Psoas muscle (tissue), 8 donors: ENCODE data around the gene IL21R. TPM values are rescaled to one million over a fixed set of nuclear protein-coding genes. Genes with fewer than 3 reads are reported as not detected.

Source experiments
- ATAC-seq, 4 donors: fragments of 200-7000 bp; cut with Tn5 transposase; one replicate each; pipeline ENCODE4 v1.9.1; 2020; ENCODE audit warnings: moderate library complexity in 3 of 4, mild to moderate bottlenecking in 2 of 4
- DNase-seq, 2 donors: peaks; one replicate each; pipeline ENCODE4 v3.0.0-alpha.2; 2020
- H3K27ac ChIP-seq: fragments of 200-600 bp; one replicate; pipeline ENCODE4 v1.8.0; 2022
- H3K27me3 ChIP-seq, 3 donors: fragments of 200-600 bp in 1 of 3; one replicate each; pipeline versions ENCODE4 v1.6.1 to v1.8.0; 2013 to 2022; ENCODE audit warnings: low read length in 2 of 3, mild to moderate bottlenecking in 2 of 3, moderate library complexity in 1 of 3; ENCODE audit not compliant: insufficient read depth in 3 of 3
- H3K36me3 ChIP-seq, 2 donors: fragments of 200-600 bp in 1 of 2; one replicate each; pipeline versions ENCODE4 v1.6.1 to v1.8.0; 2013 to 2022; ENCODE audit warnings: low read depth in 1 of 2, mild to moderate bottlenecking in 1 of 2, moderate library complexity in 1 of 2; ENCODE audit not compliant: insufficient read depth in 1 of 2
- H3K4me1 ChIP-seq: fragments of 200-600 bp; one replicate; pipeline ENCODE4 v1.8.0; 2022
- H3K4me3 ChIP-seq: fragments of 200-600 bp; one replicate; pipeline ENCODE4 v1.8.0; 2022; ENCODE audit warnings: mild to moderate bottlenecking
- H3K9me3 ChIP-seq: fragments of 200-600 bp; one replicate; pipeline ENCODE4 v1.8.0; 2022
- whole genome bisulfite sequencing, 3 donors: extraction: QIAGEN DNeasy Blood & Tissue Kit; methylation state at CpG; one replicate each; pipeline versions ENCODE4 v1.1.6 to v1.1.7; 2013; 5-methylcytosine and 5-hydroxymethylcytosine counted together
- intact Hi-C, 2 donors: fragments of 100-400 bp; cut with DNase I; formaldehyde crosslinking; loops; one replicate each; pipeline versions ENCODE4 v1.11.0 to v1.14.2; 2022
- long read RNA-seq, 2 donors: library from polyadenylated mRNA; unstranded; transcript quantifications; one replicate each; pipeline ENCODE4 v2.0.0, GENCODE V29; 2021
- polyA plus RNA-seq, 3 donors: library from polyadenylated mRNA; stranded (reverse); fragments of 200-250 nt; gene quantifications; one replicate each; pipeline ENCODE4 v1.2.3, GENCODE V29; 2013
- total RNA-seq, 4 donors: library from RNA; stranded (reverse); fragmentation: NEBNext Ultra II Directional in 2 of 4; extraction: Animal tissue kit (Norgen Biotek cat#: 25700) in 2 of 4; gene quantifications; one replicate each; pipeline versions ENCODE4 v1.2.1 to v1.2.4, GENCODE V29; 2021 to 2023
- TF ChIP-seq, protein P1 (sequence below): fragments of 200-600 bp; IDR thresholded peaks from one replicate; pipeline ENCODE4 v1.8.0; 2022; ENCODE audit warnings: antibody characterized with exemption
- donor health status: healthy with polysubstance abuse.
- donor health status: DM: no; HTN: no; CAD: no; lungs with moderate emphysema.
- donor health status: Bipolar disorder and iron deficiency.
- donor health status: healthy.
- donor health status: DM: yes; HTN: yes; CAD: no.
- donor health status: DM: no; HTN: no; CAD: no.
- donor health status: DM: no; HTN: no; CAD: no.
- donor health status: DM: yes; HTN: yes; CAD: no.

IL21R gene
- total RNA-seq: under 1 TPM in 3 of 4 donors, not detected in 1; 0.08 to 0.15 (median 0.12) TPM
- polyA plus RNA-seq: under 1 TPM in 2 of 3 donors, not detected in 1; 0.01 to 0.05 TPM
- long read RNA-seq, donor 1: 0 reads
- long read RNA-seq, donor 2: 0 reads

GRCh38 chr16:27401768-27402568, at the start of gene IL21R:
IL21R (plus strand) TSS chr16:27402174; CDS start chr16:27430072, 27,898 bp downstream.
- intact Hi-C loops: no loop called here
- H3K4me1 ChIP-seq: no peaks in the 10 kb centered on the region
- peak within 1 kb of the TSS; percentile 22 for H3K4me3 ChIP-seq
- no peaks in the 10 kb centered on the region for H3K36me3 ChIP-seq
- H3K27ac ChIP-seq: no peak within 1 kb of the TSS
- 9 to 10% (median 9%) methylated on average over 17 to 23 of the region's 23 CpGs for WGBS, 3 donors
- TF ChIP-seq, protein P1, sequence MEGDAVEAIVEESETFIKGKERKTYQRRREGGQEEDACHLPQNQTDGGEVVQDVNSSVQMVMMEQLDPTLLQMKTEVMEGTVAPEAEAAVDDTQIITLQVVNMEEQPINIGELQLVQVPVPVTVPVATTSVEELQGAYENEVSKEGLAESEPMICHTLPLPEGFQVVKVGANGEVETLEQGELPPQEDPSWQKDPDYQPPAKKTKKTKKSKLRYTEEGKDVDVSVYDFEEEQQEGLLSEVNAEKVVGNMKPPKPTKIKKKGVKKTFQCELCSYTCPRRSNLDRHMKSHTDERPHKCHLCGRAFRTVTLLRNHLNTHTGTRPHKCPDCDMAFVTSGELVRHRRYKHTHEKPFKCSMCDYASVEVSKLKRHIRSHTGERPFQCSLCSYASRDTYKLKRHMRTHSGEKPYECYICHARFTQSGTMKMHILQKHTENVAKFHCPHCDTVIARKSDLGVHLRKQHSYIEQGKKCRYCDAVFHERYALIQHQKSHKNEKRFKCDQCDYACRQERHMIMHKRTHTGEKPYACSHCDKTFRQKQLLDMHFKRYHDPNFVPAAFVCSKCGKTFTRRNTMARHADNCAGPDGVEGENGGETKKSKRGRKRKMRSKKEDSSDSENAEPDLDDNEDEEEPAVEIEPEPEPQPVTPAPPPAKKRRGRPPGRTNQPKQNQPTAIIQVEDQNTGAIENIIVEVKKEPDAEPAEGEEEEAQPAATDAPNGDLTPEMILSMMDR: no peak
- no peaks in the 10 kb centered on the region for H3K9me3 ChIP-seq
- DNase-seq (peak; percentile 66 to 76), ATAC-seq (peak; percentile 46 to 81 (median 53))
- H3K27me3 ChIP-seq: peaks cover 0 to 27% (median 0%) of the 10 kb centered on the region in 3 donors

GRCh38 chr16:27353853-27354252, 48.1 kb upstream of the IL21R start:
- Histone ChIP-seq H3K27ac (no peak overlapping the region), H3K4me3 (no peak overlapping the region), H3K27me3 (no peaks in the 10 kb centered on the region), H3K36me3 (peaks cover 0 to 47% of the 10 kb centered on the region in 2 donors), H3K9me3 (no peaks in the 10 kb centered on the region), H3K4me1 (no peaks in the 10 kb centered on the region)
- ATAC-seq (no peak), DNase-seq (no peak)
- WGBS, 3 donors: 88 to 93% (median 91%) methylated on average over 4 of the region's 4 CpGs
- intact Hi-C loops: no loop called here
- TF ChIP-seq, protein P1: no peak

GRCh38 chr16:27355610-27356009, 46.4 kb upstream of the IL21R start:
- peak; percentile 56 to 64 for DNase-seq
- Histone ChIP-seq H3K27me3 (no peaks in the 10 kb centered on the region), H3K4me3 (no peak overlapping the region), H3K27ac (no peak overlapping the region), H3K4me1 (no peaks in the 10 kb centered on the region), H3K36me3 (peaks cover 0 to 40% of the 10 kb centered on the region in 2 donors), H3K9me3 (no peaks in the 10 kb centered on the region)
- intact Hi-C loops: no loop called here
- 73 to 80% (median 79%) methylated on average over 12 of the region's 12 CpGs for WGBS, 3 donors
- ATAC-seq: peak in 1 of 4 donors; percentile 17
- TF ChIP-seq, protein P1: no peak

- H3K36me3 ChIP-seq: peaks cover 0 to 40% of the 10 kb centered on the region in 2 donors
- intact Hi-C loops: no loop called here
- no peak for DNase-seq
- TF ChIP-seq, protein P1: no peak
- 81 to 96% (median 87%) methylated on average over 3 to 4 of the region's 4 CpGs for WGBS, 3 donors
- ATAC-seq: no peak
- H3K27ac ChIP-seq: no peak overlapping the region
- H3K27me3 ChIP-seq: no peaks in the 10 kb centered on the region
- H3K4me3 ChIP-seq: no peak overlapping the region
- H3K4me1 ChIP-seq: no peaks in the 10 kb centered on the region
- H3K9me3 ChIP-seq: no peaks in the 10 kb centered on the region
These were observed 45.2 kb upstream of the IL21R start for GRCh38 chr16:27356794-27357193.
